Natural killer cell treated with Interleukin-12 subunit alpha and Interleukin-12 subunit beta and Interleukin-15 and Interleukin-18, amount 100 ng/mL, for 72 hours (primary cell): Measurements from ENCODE around the gene GRN. TPM values are rescaled to one million over a fixed set of nuclear protein-coding genes. Genes with fewer than 3 reads are reported as not detected.
"Not testable (repeated sequence)": the region's sequence is repeated elsewhere in the genome, so short reads cannot be mapped to it uniquely, and the experiment has no call there.

Experiments used
- ATAC-seq, 2 donors: fragments of 150-1000 bp; cut with Tn5 transposase in 1 of 2; sonication (Bioruptor Pico), chemical (Tn5 transposase) in 1 of 2; 2 replicates each; pipeline ENCODE4 v1.10.0; 2021
- DNase-seq: peaks from one replicate; pipeline ENCODE4 v3.0.0; 2022; ENCODE audit warnings: low spot score
- H3K27ac Mint-ChIP-seq, 2 donors: 1 replicate in 1 of 2; 2 replicates in 1 of 2; pipeline ENCODE4 v1.8.0; 2022; ENCODE audit warnings: mixed read lengths in 2 of 2, mild to moderate bottlenecking in 1 of 2, moderate library complexity in 1 of 2
- H3K27me3 Mint-ChIP-seq, 2 donors: 1 replicate in 1 of 2; 2 replicates in 1 of 2; pipeline ENCODE4 v1.8.0; 2022; ENCODE audit warnings: mixed read lengths in 2 of 2
- H3K36me3 Mint-ChIP-seq: one replicate; pipeline ENCODE4 v1.8.0; 2022; ENCODE audit warnings: mixed read lengths
- H3K4me1 Mint-ChIP-seq, 2 donors: 1 replicate in 1 of 2; 2 replicates in 1 of 2; pipeline ENCODE4 v1.8.0; 2022; ENCODE audit warnings: low read depth in 2 of 2, mixed read lengths in 2 of 2, mild to moderate bottlenecking in 1 of 2
- H3K4me3 Mint-ChIP-seq: one replicate; pipeline ENCODE4 v1.8.0; 2022; ENCODE audit warnings: mixed read lengths
- H3K9me3 Mint-ChIP-seq: 2 replicates; pipeline ENCODE4 v1.8.0; 2022; ENCODE audit warnings: mixed read lengths
- total RNA-seq, 2 donors: library from RNA; stranded (reverse); gene quantifications; one replicate each; pipeline ENCODE4 v1.2.3, GENCODE V29; 2022

GRN gene
- total RNA-seq, 2 donors from 2014 or later: 49.5 to 57.3 TPM

DNA sequence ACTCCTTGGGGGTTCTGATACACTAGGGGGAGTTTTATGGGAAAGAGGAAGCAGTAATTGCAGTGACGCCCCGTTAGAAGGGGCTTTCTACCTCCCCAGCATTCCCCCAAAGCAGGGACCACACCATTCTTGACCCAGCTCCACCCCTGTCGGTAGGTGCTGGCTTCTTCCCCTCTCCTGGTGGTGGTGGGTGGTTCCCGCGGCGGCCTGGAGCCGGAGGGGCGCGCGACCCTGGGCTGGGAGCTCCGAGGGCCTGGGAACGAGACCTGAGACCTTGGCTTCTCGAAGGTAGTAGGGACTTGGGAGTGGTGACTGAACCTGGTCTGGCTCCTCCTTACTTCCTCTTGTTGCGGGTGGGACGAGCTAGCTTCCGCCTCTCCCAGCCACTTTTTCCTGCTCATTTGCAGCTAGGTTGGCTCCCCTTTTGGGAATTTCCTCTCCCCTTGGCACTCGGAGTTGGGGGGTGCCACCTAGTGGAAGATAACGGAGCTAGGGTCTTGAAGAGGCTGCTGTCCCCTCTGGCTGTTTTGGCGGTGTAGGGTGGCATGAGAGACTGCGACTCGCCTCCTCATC is 438 bp downstream of the GRN start:
- peaks cover 14 to 23% of the 10 kb centered on the region in 2 donors for H3K27me3 Mint-ChIP-seq
- H3K27ac Mint-ChIP-seq: peak overlapping the region; percentile 62 to 82
- ATAC-seq (peak; percentile 11 to 16), DNase-seq (peak; percentile 68)
- peaks cover 29% of the 10 kb centered on the region in 2 donors for H3K4me1 Mint-ChIP-seq
- no peaks in the 10 kb centered on the region for H3K36me3 Mint-ChIP-seq
- peak overlapping the region; percentile 92 for H3K4me3 Mint-ChIP-seq
- H3K9me3 Mint-ChIP-seq: no peaks in the 10 kb centered on the region

DNA sequence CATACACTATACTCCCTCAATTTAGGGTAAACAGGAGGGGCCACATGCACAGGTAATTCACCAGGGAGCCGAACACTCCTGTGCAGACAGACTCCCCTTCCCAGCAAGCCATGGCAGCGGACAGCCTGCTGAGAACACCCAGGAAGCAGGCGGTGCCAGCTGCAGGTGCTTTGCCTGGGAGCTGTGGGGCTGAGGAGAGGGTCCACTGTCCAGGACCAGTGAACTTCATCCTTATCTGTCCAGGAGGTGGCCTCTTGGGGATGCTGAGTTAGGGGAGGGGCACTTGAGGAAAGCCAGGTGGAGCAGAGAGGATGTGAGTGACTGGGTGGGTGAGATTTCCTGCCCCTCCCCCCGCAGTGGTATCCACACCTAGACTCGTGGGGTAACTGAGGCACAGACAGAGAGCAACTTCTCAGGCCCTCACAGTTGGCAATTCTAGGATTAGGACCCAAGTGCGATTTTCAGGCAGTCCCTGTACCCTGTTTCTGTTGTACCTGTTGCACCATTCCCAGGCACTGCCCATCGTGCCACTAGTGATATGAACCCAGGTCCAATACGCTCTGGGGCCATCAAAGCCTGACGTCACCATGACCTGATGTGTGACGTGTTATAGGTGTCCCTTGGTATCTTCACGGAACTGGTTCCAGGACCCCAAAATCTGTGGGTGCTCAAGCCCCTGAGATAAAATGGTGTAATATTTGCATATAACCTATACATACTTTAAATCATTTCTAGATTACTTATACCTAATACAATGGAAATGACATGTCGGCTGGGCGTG is 1.2 kb downstream of the GRN start:
- peak overlapping the region; percentile 92 for H3K4me3 Mint-ChIP-seq
- no peaks in the 10 kb centered on the region for H3K9me3 Mint-ChIP-seq
- peak overlapping the region; percentile 62 to 82 for H3K27ac Mint-ChIP-seq
- H3K4me1 Mint-ChIP-seq: peaks cover 29% of the 10 kb centered on the region in 2 donors
- ATAC-seq: no peak
- H3K36me3 Mint-ChIP-seq: no peaks in the 10 kb centered on the region
- peak; percentile 28 for DNase-seq
- H3K27me3 Mint-ChIP-seq: peaks cover 10 to 19% of the 10 kb centered on the region in 2 donors

DNA sequence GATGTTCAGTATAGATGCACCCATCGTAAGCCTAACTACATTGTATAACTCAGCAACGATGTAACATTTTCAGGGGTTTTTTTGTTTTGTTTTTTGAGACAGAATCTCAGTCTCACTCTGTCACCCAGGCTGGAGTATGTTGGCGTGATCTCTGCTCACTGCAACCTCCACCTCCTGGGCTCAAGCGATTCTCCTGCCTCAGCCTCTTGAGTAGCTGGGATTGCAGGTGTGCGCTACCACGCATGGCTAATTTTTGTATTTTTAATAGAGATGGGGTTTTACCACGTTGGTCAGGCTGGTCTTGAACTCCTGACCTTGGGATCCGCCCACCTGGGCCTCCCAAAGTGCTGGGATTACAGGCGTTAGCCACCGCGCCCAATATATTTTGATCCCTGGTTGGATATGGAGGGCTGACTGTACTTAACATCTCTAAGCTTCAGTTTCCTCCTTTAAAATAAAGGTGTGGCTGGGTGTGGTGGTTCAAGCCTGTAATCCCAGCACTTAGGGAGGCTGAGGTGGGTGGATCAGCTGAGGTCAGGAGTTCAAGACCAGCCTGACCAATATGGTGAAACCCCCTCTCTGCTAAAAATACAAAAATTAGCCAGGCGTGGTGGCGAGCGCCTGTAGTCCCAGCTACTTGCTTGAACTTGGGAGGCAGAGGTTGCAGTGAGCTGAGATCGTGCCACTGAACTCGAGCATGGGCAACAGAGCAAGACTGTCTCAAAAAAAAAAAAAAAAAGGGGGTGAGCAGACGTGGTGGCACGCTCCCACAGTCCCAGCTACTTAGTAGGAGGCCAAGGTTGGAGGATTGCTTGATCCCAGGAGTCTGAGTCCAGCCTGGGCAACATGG is 2.3 kb downstream of the GRN start:
- peaks cover 29% of the 10 kb centered on the region in 2 donors for H3K4me1 Mint-ChIP-seq
- peak; percentile 41 for DNase-seq
- H3K27me3 Mint-ChIP-seq: peaks cover 10 to 18% of the 10 kb centered on the region in 2 donors
- not testable (repeated sequence) for H3K27ac Mint-ChIP-seq, H3K4me3 Mint-ChIP-seq, H3K36me3 Mint-ChIP-seq, ATAC-seq, H3K9me3 Mint-ChIP-seq

DNA sequence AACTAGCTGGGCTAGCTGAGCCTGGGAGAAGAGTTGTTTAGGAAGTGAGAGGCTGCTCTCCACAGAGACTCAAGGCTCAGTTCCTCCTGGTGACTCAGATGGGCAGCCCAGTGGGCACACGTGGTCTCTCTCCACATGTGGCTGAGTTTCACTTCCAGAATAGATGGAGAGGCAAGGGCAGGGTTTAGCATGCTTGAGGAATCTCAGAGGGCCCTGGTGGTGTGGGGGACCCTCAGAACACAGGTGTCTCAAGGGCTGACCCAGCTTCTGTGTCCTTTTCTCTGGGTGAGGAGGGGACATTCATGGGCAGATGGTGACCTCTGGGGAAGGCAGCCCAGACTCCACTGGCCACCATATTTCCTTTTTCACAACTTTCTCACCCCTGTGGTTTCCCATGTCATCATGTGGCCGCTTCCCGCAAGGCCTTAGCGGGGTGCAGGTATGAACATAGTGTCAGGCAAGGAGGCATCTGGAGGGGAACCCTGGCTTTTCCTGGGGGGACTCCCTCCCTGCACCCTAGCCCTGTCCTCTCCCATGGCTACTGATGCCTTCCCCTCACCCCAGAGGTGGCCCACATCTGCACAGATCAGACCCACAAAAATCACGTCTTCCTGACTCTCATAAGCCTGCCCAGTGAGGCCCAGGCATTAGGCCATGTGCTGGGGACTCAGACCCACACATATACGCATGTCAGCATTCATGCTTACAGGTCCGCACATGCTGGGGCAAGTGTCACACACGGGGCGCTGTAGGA is 3.3 kb downstream of the GRN start:
- ATAC-seq: peak; percentile 63 to 65
- Mint-ChIP-seq H3K4me3 (peak overlapping the region; percentile 21), H3K9me3 (no peaks in the 10 kb centered on the region), H3K4me1 (peaks cover 29 to 32% of the 10 kb centered on the region in 2 donors), H3K27ac (peak overlapping the region; percentile 14 to 31), H3K36me3 (no peaks in the 10 kb centered on the region), H3K27me3 (peaks cover 7 to 8% of the 10 kb centered on the region in 2 donors)
- DNase-seq: peak; percentile 73

DNA sequence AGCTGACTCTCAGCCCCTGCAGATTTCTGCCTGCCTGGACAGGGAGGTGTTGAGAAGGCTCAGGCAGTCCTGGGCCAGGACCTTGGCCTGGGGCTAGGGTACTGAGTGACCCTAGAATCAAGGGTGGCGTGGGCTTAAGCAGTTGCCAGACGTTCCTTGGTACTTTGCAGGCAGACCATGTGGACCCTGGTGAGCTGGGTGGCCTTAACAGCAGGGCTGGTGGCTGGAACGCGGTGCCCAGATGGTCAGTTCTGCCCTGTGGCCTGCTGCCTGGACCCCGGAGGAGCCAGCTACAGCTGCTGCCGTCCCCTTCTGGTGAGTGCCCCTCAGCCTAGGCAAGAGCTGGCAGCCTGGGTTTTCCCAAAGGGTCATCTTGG is 3.9 kb downstream of the GRN start:
- peaks cover 29% of the 10 kb centered on the region in 2 donors for H3K4me1 Mint-ChIP-seq
- H3K27ac Mint-ChIP-seq: no peak overlapping the region
- H3K27me3 Mint-ChIP-seq: peaks cover 2 to 3% of the 10 kb centered on the region in 2 donors
- peak; percentile 56 for DNase-seq
- ATAC-seq: no peak
- H3K36me3 Mint-ChIP-seq: no peaks in the 10 kb centered on the region
- H3K9me3 Mint-ChIP-seq: no peaks in the 10 kb centered on the region
- H3K4me3 Mint-ChIP-seq: peak overlapping the region; percentile 21

- no peaks in the 10 kb centered on the region for H3K27me3 Mint-ChIP-seq
- DNase-seq (peak; percentile 51), ATAC-seq (no peak)
- H3K4me1 Mint-ChIP-seq: peaks cover 26 to 29% of the 10 kb centered on the region in 2 donors
- no peak overlapping the region for H3K27ac Mint-ChIP-seq
- no peaks in the 10 kb centered on the region for H3K36me3 Mint-ChIP-seq
- H3K4me3 Mint-ChIP-seq: no peak overlapping the region
- no peaks in the 10 kb centered on the region for H3K9me3 Mint-ChIP-seq
These were observed 4.5 kb downstream of the GRN start for GRCh38 chr17:44349553-44350070.

DNA sequence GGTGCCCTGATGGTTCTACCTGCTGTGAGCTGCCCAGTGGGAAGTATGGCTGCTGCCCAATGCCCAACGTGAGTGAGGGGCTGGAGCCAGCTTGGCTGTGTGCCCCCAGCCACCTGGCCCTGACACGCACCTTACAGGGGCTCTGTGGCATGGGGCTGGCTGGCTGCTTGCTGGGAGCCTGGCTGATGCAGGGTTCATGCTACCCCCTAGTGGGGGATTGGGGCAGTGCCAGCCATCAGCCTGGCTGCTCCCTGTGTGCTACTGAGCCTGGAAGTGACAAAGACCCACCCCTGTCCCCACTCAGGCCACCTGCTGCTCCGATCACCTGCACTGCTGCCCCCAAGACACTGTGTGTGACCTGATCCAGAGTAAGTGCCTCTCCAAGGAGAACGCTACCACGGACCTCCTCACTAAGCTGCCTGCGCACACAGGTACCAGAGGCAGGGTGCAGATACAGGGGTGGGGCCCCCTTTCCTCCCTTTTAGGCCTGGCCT is 5.7 kb downstream of the GRN start:
- no peak overlapping the region for H3K4me3 Mint-ChIP-seq
- no peak overlapping the region for H3K27ac Mint-ChIP-seq
- H3K4me1 Mint-ChIP-seq: peaks cover 17% of the 10 kb centered on the region in 2 donors
- ATAC-seq (peak; percentile 62 to 71), DNase-seq (peak; percentile 70)
- no peaks in the 10 kb centered on the region for H3K9me3 Mint-ChIP-seq
- H3K27me3 Mint-ChIP-seq: no peaks in the 10 kb centered on the region
- H3K36me3 Mint-ChIP-seq: no peaks in the 10 kb centered on the region

GRCh38 chr17:44351464-44351863 is 6.4 kb downstream of the GRN start:
- H3K9me3 Mint-ChIP-seq: no peaks in the 10 kb centered on the region
- H3K4me3 Mint-ChIP-seq: no peak overlapping the region
- no peak for ATAC-seq
- H3K4me1 Mint-ChIP-seq: peaks cover 11 to 12% of the 10 kb centered on the region in 2 donors
- no peak overlapping the region for H3K27ac Mint-ChIP-seq
- no peaks in the 10 kb centered on the region for H3K27me3 Mint-ChIP-seq
- no peaks in the 10 kb centered on the region for H3K36me3 Mint-ChIP-seq
- peak; percentile 28 for DNase-seq

GRCh38 chr17:44351961-44352827 is 7.1 kb downstream of the GRN start:
- H3K27me3 Mint-ChIP-seq: no peaks in the 10 kb centered on the region
- DNase-seq (peak; percentile 59), ATAC-seq (no peak)
- H3K9me3 Mint-ChIP-seq: no peaks in the 10 kb centered on the region
- no peak overlapping the region for H3K4me3 Mint-ChIP-seq
- no peak overlapping the region for H3K27ac Mint-ChIP-seq
- no peaks in the 10 kb centered on the region for H3K36me3 Mint-ChIP-seq
- peaks cover 11 to 12% of the 10 kb centered on the region in 2 donors for H3K4me1 Mint-ChIP-seq

DNA sequence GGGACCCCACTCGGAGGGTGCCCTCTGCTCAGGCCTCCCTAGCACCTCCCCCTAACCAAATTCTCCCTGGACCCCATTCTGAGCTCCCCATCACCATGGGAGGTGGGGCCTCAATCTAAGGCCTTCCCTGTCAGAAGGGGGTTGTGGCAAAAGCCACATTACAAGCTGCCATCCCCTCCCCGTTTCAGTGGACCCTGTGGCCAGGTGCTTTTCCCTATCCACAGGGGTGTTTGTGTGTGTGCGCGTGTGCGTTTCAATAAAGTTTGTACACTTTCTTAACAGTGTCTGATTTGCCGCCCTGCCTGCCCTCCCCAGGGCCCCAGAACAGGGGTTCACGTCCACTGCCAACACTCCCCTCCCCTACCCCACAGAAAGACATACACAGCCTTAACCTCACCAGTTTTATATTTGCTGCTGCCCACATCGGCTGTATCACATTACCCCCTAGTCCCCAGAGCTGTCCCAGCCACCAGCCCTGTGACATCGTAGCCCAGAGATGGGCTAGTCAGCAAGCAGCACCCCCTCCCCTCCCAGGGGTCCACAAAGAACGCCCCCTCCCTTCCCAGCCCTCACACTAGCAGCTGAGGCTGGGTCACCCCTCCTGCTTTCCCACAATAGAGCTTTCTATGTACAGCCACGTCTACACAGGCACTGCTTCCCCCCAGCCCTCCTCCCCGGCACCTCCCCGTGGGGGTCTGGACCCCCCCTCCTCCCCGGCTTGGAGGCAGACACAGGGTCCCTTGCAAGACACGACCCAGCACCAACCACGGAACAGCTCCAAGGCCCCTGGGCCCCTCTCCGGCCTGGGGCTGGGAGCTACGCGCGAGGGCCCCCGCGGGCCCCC is 7.9 kb downstream of the GRN start:
- Mint-ChIP-seq H3K27ac (no peak overlapping the region), H3K4me1 (peaks cover 9 to 11% of the 10 kb centered on the region in 2 donors), H3K9me3 (no peaks in the 10 kb centered on the region), H3K36me3 (no peaks in the 10 kb centered on the region), H3K27me3 (no peaks in the 10 kb centered on the region), H3K4me3 (peak overlapping the region; percentile 71)
- DNase-seq (peak; percentile 54), ATAC-seq (no peak)

- H3K4me1 Mint-ChIP-seq: peaks cover 2 to 4% of the 10 kb centered on the region in 2 donors
- H3K4me3 Mint-ChIP-seq: no peak overlapping the region
- peak; percentile 60 for DNase-seq
- H3K9me3 Mint-ChIP-seq: no peaks in the 10 kb centered on the region
- no peaks in the 10 kb centered on the region for H3K36me3 Mint-ChIP-seq
- peak; percentile 7 to 57 for ATAC-seq
- no peaks in the 10 kb centered on the region for H3K27me3 Mint-ChIP-seq
- H3K27ac Mint-ChIP-seq: no peak overlapping the region
These were observed 8.7 kb downstream of the GRN start for GRCh38 chr17:44353672-44354331.
